Transverse colon (tissue), 4 donors: ENCODE results near the gene HES4.

Experiments used
- POLR2A ChIP-seq: fragments of 450-650 bp; IDR thresholded peaks from one replicate; pipeline ENCODE4 v1.6.1; 2016; ENCODE audit warnings: antibody characterized with exemption, mild to moderate bottlenecking, moderate library complexity
- POLR2AphosphoS5 ChIP-seq, 3 donors: sonication (generic); formaldehyde crosslinking; IDR thresholded peaks; one replicate each; pipeline ENCODE4 v1.6.1; 2016; ENCODE audit warnings: antibody characterized with exemption in 3 of 3
- TF ChIP-seq, protein P1 (sequence below), 5 experiments: fragments of 200-600 bp in 3 of 5; fragments of 450-650 bp in 2 of 5; sonication (generic) in 3 of 5; IDR thresholded peaks; 1 replicate in 2 of 5; 2 replicates in 3 of 5; pipeline ENCODE4 v1.5.1; 2016 to 2017; ENCODE audit warnings: antibody characterized with exemption in 5 of 5, inconsistent platforms in 3 of 5, mild to moderate bottlenecking in 2 of 5, moderate library complexity in 1 of 5

DNA sequence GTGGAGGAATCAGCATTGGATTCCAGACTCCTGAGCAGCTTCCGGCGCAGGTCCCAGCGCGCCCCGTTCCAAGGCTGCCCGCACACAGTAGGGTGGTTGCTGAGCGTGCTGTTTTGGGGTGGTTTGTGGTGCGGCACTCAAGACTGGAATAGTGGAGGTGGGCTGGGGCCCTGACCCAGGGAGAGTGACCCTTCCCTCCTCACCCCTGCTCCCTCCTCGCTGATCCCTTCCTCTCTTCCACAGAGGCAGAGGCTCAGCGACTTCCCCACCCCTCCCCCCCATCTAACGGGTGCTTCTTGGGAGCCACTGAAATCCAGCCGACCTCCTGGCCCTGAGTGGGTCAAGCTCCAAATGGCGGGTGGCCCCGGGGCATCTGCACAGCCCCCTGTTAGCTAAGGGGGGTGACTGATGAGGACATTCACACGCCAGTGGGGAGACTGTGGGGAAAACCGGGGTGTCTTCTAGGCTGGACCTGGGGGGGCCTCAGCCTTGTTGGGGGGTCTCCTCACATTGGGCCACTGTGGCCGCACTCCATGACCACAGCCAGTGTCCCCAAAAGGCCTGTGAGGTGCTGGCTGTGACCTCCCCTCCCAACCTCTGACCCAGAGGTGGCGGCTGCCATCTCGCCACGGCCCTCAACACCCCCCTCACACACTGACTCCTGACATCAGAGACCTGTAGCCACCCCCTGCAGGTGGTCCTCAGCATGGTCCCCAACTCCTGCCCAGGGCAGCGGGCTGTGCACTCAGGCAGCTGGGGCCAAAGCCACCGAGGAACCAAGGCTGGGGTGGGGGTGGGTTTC lies 3.9 kb upstream of the HES4 start:
- TF ChIP-seq, protein P1, sequence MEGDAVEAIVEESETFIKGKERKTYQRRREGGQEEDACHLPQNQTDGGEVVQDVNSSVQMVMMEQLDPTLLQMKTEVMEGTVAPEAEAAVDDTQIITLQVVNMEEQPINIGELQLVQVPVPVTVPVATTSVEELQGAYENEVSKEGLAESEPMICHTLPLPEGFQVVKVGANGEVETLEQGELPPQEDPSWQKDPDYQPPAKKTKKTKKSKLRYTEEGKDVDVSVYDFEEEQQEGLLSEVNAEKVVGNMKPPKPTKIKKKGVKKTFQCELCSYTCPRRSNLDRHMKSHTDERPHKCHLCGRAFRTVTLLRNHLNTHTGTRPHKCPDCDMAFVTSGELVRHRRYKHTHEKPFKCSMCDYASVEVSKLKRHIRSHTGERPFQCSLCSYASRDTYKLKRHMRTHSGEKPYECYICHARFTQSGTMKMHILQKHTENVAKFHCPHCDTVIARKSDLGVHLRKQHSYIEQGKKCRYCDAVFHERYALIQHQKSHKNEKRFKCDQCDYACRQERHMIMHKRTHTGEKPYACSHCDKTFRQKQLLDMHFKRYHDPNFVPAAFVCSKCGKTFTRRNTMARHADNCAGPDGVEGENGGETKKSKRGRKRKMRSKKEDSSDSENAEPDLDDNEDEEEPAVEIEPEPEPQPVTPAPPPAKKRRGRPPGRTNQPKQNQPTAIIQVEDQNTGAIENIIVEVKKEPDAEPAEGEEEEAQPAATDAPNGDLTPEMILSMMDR (IDR thresholded peaks at IDR 0.05) = no peak
- no peak for TF ChIP-seq POLR2AphosphoS5 (IDR thresholded peaks at IDR 0.05)
- TF ChIP-seq POLR2A = no peak
